HG03521 (cell line): Measurements from ENCODE around the gene FBXL13.
"Not testable (repeated sequence)": the region's sequence is repeated elsewhere in the genome, so short reads cannot be mapped to it uniquely, and the experiment has no call there.

Experiments
- ATAC-seq: cut with Tn5 transposase; IDR thresholded peaks from one replicate; pipeline ENCODE4 v1.9.1; 2021; ENCODE audit warnings: mild to moderate bottlenecking, moderate library complexity; ENCODE audit not compliant: unreplicated experiment

The FBXL13 gene

GRCh38 chr7:103031024-103031423 is 43.6 kb downstream of the FBXL13 start:
- no peak for ATAC-seq

- ATAC-seq: no peak
These were observed 49.3 kb downstream of the FBXL13 start for GRCh38 chr7:103025341-103025740.

- not testable (repeated sequence) for ATAC-seq
These were observed 51.0 kb downstream of the FBXL13 start for GRCh38 chr7:103023578-103023977.

- ATAC-seq: not testable (repeated sequence)
These were observed 53.1 kb downstream of the FBXL13 start for GRCh38 chr7:103021490-103021889.

- not testable (repeated sequence) for ATAC-seq
These were observed 53.7 kb downstream of the FBXL13 start for GRCh38 chr7:103020876-103021275.

- ATAC-seq: not testable (repeated sequence)
These were observed 56.3 kb downstream of the FBXL13 start for GRCh38 chr7:103018295-103018694.

- ATAC-seq: no peak
These were observed 62.9 kb downstream of the FBXL13 start for GRCh38 chr7:103011650-103012049.

- no peak for ATAC-seq
These were observed 64.4 kb downstream of the FBXL13 start for GRCh38 chr7:103010211-103010610.

GRCh38 chr7:103009466-103010185 is 65.0 kb downstream of the FBXL13 start:
- no peak for ATAC-seq

- no peak for ATAC-seq
These were observed 71.6 kb downstream of the FBXL13 start for GRCh38 chr7:103003004-103003403.

- no peak for ATAC-seq
These were observed 73.4 kb downstream of the FBXL13 start for GRCh38 chr7:103001210-103001609.

- ATAC-seq: no peak
These were observed 77.6 kb downstream of the FBXL13 start for GRCh38 chr7:102996957-102997356.

GRCh38 chr7:102995609-102996008 is 79.0 kb downstream of the FBXL13 start:
- not testable (repeated sequence) for ATAC-seq

- ATAC-seq: no peak
These were observed 80.0 kb downstream of the FBXL13 start for GRCh38 chr7:102994567-102994966.

GRCh38 chr7:102993718-102994029 is 80.9 kb downstream of the FBXL13 start:
- no peak for ATAC-seq

GRCh38 chr7:102992938-102993717 is 81.5 kb downstream of the FBXL13 start:
- ATAC-seq: no peak

GRCh38 chr7:102992509-102992937 is 82.1 kb downstream of the FBXL13 start:
- ATAC-seq: no peak

GRCh38 chr7:102991540-102992214 is 82.9 kb downstream of the FBXL13 start:
- ATAC-seq: no peak

- no peak for ATAC-seq
These were observed 83.5 kb downstream of the FBXL13 start for GRCh38 chr7:102991077-102991539.

- no peak for ATAC-seq
These were observed 84.0 kb downstream of the FBXL13 start for GRCh38 chr7:102990642-102991041.
